CD14-positive monocyte (primary cell): Measurements from ENCODE around the gene CCT3. TPM values are rescaled to one million over a fixed set of nuclear protein-coding genes. Genes with fewer than 3 reads are reported as not detected.
"Not testable (repeated sequence)": the region's sequence is repeated elsewhere in the genome, so short reads cannot be mapped to it uniquely, and the experiment has no call there.

Experiments
- DNase-seq, 3 donors: peaks; one replicate each; pipeline ENCODE4 v3.0.0-alpha.2; 2011 to 2022
- H2AFZ ChIP-seq: 2 replicates; pipeline ENCODE4 v1.6.0; 2012; ENCODE audit warnings: mild to moderate bottlenecking, low read depth, low read length, inconsistent platforms; ENCODE audit not compliant: insufficient read depth, poor library complexity, severe bottlenecking
- H3K27ac ChIP-seq, 2 donors: 1 replicate in 1 of 2; 2 replicates in 1 of 2; pipeline ENCODE4 v1.5.1; 2012 to 2013; ENCODE audit warnings: low read length in 2 of 2, control low read depth in 1 of 2, inconsistent platforms in 1 of 2, low read depth in 1 of 2, mild to moderate bottlenecking in 1 of 2
- H3K27me3 ChIP-seq, 2 donors: one replicate each; pipeline versions ENCODE4 v1.6.0 to v1.6.1; 2011 to 2013; ENCODE audit warnings: low read length in 2 of 2; ENCODE audit not compliant: control insufficient read depth in 2 of 2, insufficient read depth in 2 of 2
- H3K36me3 ChIP-seq, 2 donors: replicated peaks in 1 of 2; 1 replicate in 1 of 2; 2 replicates in 1 of 2; pipeline versions ENCODE4 v1.5.1 to v1.6.1; 2012 to 2013; ENCODE audit warnings: low read length in 2 of 2, control low read depth in 1 of 2, inconsistent platforms in 1 of 2, mild to moderate bottlenecking in 1 of 2; ENCODE audit not compliant: insufficient read depth in 2 of 2, control insufficient read depth in 1 of 2
- H3K4me1 ChIP-seq, 2 donors: 1 replicate in 1 of 2; 2 replicates in 1 of 2; pipeline versions ENCODE4 v1.5.1 to v1.6.1; 2012 to 2013; ENCODE audit warnings: low read length in 2 of 2, control low read depth in 1 of 2, inconsistent platforms in 1 of 2, mild to moderate bottlenecking in 1 of 2, moderate library complexity in 1 of 2; ENCODE audit not compliant: insufficient read depth in 2 of 2, control insufficient read depth in 1 of 2
- H3K4me2 ChIP-seq: replicated peaks from 2 replicates; pipeline ENCODE3; 2012; ENCODE audit warnings: low read length, moderate library complexity, mild to moderate bottlenecking; ENCODE audit not compliant: poor library complexity, severe bottlenecking; ENCODE audit errors: extremely low read depth
- H3K4me3 ChIP-seq, 3 experiments: fragments of 200-600 bp in 1 of 3; sonication (generic) in 1 of 3; replicated peaks in 1 of 3; 1 replicate in 2 of 3; 2 replicates in 1 of 3; pipeline ENCODE4 v1.5.1; 2011 to 2013; ENCODE audit warnings: low read length in 3 of 3, mild to moderate bottlenecking in 3 of 3, control low read depth in 2 of 3, low read depth in 2 of 3, inconsistent platforms in 1 of 3, moderate library complexity in 1 of 3
- H3K79me2 ChIP-seq: 2 replicates; pipeline ENCODE4 v1.6.0; 2012; ENCODE audit warnings: mild to moderate bottlenecking, control low read depth, inconsistent platforms, low read length, moderate library complexity; ENCODE audit not compliant: insufficient read depth
- H3K9ac ChIP-seq: 2 replicates; pipeline ENCODE4 v1.6.0; 2017; ENCODE audit warnings: low read length, mild to moderate bottlenecking; ENCODE audit not compliant: insufficient read depth, poor library complexity, severe bottlenecking
- H3K9me3 ChIP-seq, 2 donors: replicated peaks in 1 of 2; 1 replicate in 1 of 2; 2 replicates in 1 of 2; pipeline versions ENCODE4 v1.5.1 to v1.6.1; 2012 to 2013; ENCODE audit warnings: low read length in 2 of 2, control low read depth in 1 of 2; ENCODE audit not compliant: control insufficient read depth in 1 of 2, insufficient read depth in 1 of 2
- H4K20me1 ChIP-seq: 2 replicates; pipeline ENCODE4 v1.6.0; 2012; ENCODE audit warnings: mild to moderate bottlenecking, low read length, control low read depth, moderate library complexity; ENCODE audit not compliant: insufficient read depth
- H3K27ac Mint-ChIP-seq, 7 donors: one replicate each; pipeline ENCODE4 v1.8.0; 2020; ENCODE audit warnings: mild to moderate bottlenecking in 7 of 7, mixed read lengths in 7 of 7, moderate library complexity in 6 of 7, inconsistent platforms in 2 of 7
- H3K27me3 Mint-ChIP-seq, 3 donors: one replicate each; pipeline ENCODE4 v1.8.0; 2021 to 2022; ENCODE audit warnings: low read depth in 3 of 3, mild to moderate bottlenecking in 3 of 3, mixed read lengths in 3 of 3, moderate library complexity in 3 of 3, inconsistent platforms in 1 of 3
- H3K36me3 Mint-ChIP-seq, 2 donors: one replicate each; pipeline ENCODE4 v1.8.0; 2020; ENCODE audit warnings: mixed read lengths in 2 of 2, inconsistent platforms in 1 of 2, mild to moderate bottlenecking in 1 of 2
- H3K4me1 Mint-ChIP-seq: one replicate; pipeline ENCODE4 v1.8.0; 2020; ENCODE audit warnings: mild to moderate bottlenecking, mixed read lengths
- H3K4me3 Mint-ChIP-seq, 2 donors: one replicate each; pipeline ENCODE4 v1.8.0; 2020; ENCODE audit warnings: mild to moderate bottlenecking in 2 of 2, mixed read lengths in 2 of 2, moderate library complexity in 1 of 2
- H3K9me3 Mint-ChIP-seq, 7 donors: one replicate each; pipeline ENCODE4 v1.8.0; 2020 to 2022; ENCODE audit warnings: mixed read lengths in 7 of 7, mild to moderate bottlenecking in 6 of 7, moderate library complexity in 6 of 7, inconsistent platforms in 2 of 7
- CTCF ChIP-seq: fragments of 200-600 bp; IDR thresholded peaks from one replicate; pipeline ENCODE4 v1.8.0; 2022; ENCODE audit warnings: antibody characterized with exemption, mild to moderate bottlenecking
- WGBS: methylation state at CpG from one replicate; pipeline ENCODE4 v1.1.5; 2013; ENCODE audit warnings: missing lambda C conversion rate; ENCODE audit not compliant: insufficient coverage; 5-methylcytosine and 5-hydroxymethylcytosine counted together
- intact Hi-C, 2 donors: fragments of 100-400 bp; cut with micrococcal nuclease; formaldehyde crosslinking; loops; one replicate each; pipeline versions ENCODE4 v1.15.0 to v1.15.1; 2023
- polyA plus RNA-seq, 3 donors: library from polyadenylated mRNA; depleted of rRNA in 1 of 3; unstranded in 2 of 3; stranded (reverse) in 1 of 3; fragments of 300-500 nt in 2 of 3; fragments of >200 nt in 1 of 3; fragmentation: Illumina TruSeq in 2 of 3; gene quantifications; 1 replicate in 2 of 3; 2 replicates in 1 of 3; pipeline ENCODE4 v1.2.3, GENCODE V29; 2012 to 2021

Gene CCT3
- polyA plus RNA-seq, 3 donors: 65.3 to 97.3 (median 94.8) TPM

- Mint-ChIP-seq H3K4me3 (peak overlapping the region in 1 of 2 donors; percentile 81), H3K4me1 (peaks cover 5% of the 10 kb centered on the region), H3K9me3 (peaks cover 0 to 4% (median 0%) of the 10 kb centered on the region in 7 donors), H3K36me3 (no peaks in the 10 kb centered on the region), H3K27me3 (peaks cover 36 to 59% (median 49%) of the 10 kb centered on the region in 3 donors), H3K27ac (no peak overlapping the region)
- Histone ChIP-seq H3K9me3 (no peaks in the 10 kb centered on the region), H3K27ac (no peak overlapping the region), H3K4me3 (no peak overlapping the region), H2AFZ (no peak overlapping the region), H3K4me2 (no peak overlapping the region), H3K9ac (no peak overlapping the region), H3K36me3 (no peaks in the 10 kb centered on the region), H3K4me1 (peaks cover 0 to 4% of the 10 kb centered on the region in 2 donors), H4K20me1 (no peaks in the 10 kb centered on the region), H3K27me3 (peaks cover 12 to 43% of the 10 kb centered on the region in 2 donors), H3K79me2 (no peaks in the 10 kb centered on the region)
- DNase-seq: peak; percentile 26 to 34 (median 29)
- 14% methylated on average over 17 of the region's 22 CpGs for WGBS
- peak; percentile 90 for TF ChIP-seq CTCF
- intact Hi-C loops: no loop called here
Measured at GRCh38 chr1:156356875-156357534, 18.9 kb upstream of the CCT3 start.

GRCh38 chr1:156356262-156356874 lies 18.3 kb upstream of the CCT3 start:
- no peak for TF ChIP-seq CTCF
- H3K4me1 Mint-ChIP-seq: peaks cover 5% of the 10 kb centered on the region
- Histone ChIP-seq H3K4me3 (no peak overlapping the region), H3K9ac (no peak overlapping the region), H3K9me3 (no peaks in the 10 kb centered on the region), H3K79me2 (no peaks in the 10 kb centered on the region), H3K4me2 (no peak overlapping the region), H2AFZ (no peak overlapping the region), H3K27ac (no peak overlapping the region), H3K27me3 (peaks cover 12 to 43% of the 10 kb centered on the region in 2 donors), H3K36me3 (no peaks in the 10 kb centered on the region), H3K4me1 (peaks cover 0 to 4% of the 10 kb centered on the region in 2 donors), H4K20me1 (no peaks in the 10 kb centered on the region)
- H3K36me3 Mint-ChIP-seq: no peaks in the 10 kb centered on the region
- H3K27ac Mint-ChIP-seq: no peak overlapping the region
- peaks cover 36 to 61% (median 49%) of the 10 kb centered on the region in 3 donors for H3K27me3 Mint-ChIP-seq
- H3K9me3 Mint-ChIP-seq: peaks cover 0 to 4% (median 0%) of the 10 kb centered on the region in 7 donors
- intact Hi-C loops: no loop called here
- peak overlapping the region in 1 of 2 donors; percentile 81 for H3K4me3 Mint-ChIP-seq
- WGBS: 92% methylated on average over 3 of the region's 6 CpGs
- DNase-seq: no peak

GRCh38 chr1:156352481-156352880 lies 14.4 kb upstream of the CCT3 start:
- H3K4me1 ChIP-seq, H3K9me3 ChIP-seq, H3K36me3 ChIP-seq, intact Hi-C loops, H3K9me3 Mint-ChIP-seq, DNase-seq, H3K27ac ChIP-seq, H3K36me3 Mint-ChIP-seq, H3K4me2 ChIP-seq, H2AFZ ChIP-seq, H3K79me2 ChIP-seq, H3K27ac Mint-ChIP-seq, H3K9ac ChIP-seq, H3K4me1 Mint-ChIP-seq, H3K4me3 Mint-ChIP-seq, H4K20me1 ChIP-seq, H3K4me3 ChIP-seq: not testable (repeated sequence)
- peaks cover 26 to 41% (median 31%) of the 10 kb centered on the region in 3 donors for H3K27me3 Mint-ChIP-seq
- WGBS: 98% methylated on average over 11 of the region's 13 CpGs
- peaks cover 9 to 28% of the 10 kb centered on the region in 2 donors for H3K27me3 ChIP-seq
